HG03571 (cell line): ENCODE results near the gene PLCD4.
A peak's percentile ranks its signal among the peaks of the same experiment; 100 is the strongest.

Experiments used
- ATAC-seq: cut with Tn5 transposase; IDR thresholded peaks from one replicate; pipeline ENCODE4 v1.9.1; 2021; ENCODE audit not compliant: unreplicated experiment

The PLCD4 gene

DNA sequence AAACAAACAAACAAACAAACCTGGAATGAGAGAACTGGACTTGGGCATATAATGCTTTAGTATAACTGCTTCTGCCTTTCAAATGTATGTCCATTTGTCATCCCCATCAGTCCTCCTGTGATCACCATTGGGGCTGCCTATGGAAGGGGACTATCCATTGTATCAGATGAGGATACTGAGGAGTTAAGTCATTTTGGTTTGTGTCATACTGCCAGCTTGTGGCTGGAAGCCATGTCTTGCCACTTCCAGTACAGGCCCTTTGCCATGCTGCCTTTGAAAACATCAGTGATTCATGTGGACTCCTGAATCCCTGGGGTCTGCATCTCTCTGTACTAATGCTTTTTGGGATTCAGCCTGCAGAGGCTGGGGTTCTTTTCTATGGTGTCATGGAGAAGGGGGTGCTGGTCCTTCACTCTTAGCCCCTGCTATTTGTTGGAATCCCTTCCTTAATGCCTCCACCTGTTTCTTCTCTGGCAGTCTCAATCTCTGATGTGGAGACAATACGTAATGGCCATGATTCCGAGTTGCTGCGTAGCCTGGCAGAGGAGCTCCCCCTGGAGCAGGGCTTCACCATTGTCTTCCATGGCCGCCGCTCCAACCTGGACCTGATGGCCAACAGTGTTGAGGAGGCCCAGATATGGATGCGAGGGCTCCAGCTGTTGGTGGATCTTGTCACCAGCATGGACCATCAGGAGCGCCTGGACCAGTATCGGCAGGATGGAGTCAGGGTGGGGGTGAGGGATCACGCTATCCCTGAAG lies 10.6 kb downstream of the PLCD4 start:
- ATAC-seq = no peak

DNA sequence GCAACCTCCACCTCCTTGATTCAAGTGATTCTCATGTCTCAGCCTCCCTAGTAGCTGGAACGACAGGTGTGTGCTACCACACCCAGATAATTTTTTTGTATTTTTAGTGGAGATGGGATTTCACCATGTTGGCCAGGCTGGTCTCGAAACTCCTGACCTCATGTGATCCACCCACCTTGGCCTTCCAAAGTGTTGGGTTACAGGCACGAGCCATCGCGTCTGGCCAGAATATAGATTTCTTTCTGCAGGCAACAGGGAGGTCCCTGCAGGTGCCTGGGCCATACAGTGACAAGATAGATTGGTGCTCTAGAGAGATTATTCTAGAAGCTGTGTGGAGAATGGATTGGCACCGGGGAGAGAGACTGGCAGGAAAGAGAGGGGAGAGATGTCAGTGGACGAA lies 13.3 kb downstream of the PLCD4 start:
- ATAC-seq = no peak

DNA sequence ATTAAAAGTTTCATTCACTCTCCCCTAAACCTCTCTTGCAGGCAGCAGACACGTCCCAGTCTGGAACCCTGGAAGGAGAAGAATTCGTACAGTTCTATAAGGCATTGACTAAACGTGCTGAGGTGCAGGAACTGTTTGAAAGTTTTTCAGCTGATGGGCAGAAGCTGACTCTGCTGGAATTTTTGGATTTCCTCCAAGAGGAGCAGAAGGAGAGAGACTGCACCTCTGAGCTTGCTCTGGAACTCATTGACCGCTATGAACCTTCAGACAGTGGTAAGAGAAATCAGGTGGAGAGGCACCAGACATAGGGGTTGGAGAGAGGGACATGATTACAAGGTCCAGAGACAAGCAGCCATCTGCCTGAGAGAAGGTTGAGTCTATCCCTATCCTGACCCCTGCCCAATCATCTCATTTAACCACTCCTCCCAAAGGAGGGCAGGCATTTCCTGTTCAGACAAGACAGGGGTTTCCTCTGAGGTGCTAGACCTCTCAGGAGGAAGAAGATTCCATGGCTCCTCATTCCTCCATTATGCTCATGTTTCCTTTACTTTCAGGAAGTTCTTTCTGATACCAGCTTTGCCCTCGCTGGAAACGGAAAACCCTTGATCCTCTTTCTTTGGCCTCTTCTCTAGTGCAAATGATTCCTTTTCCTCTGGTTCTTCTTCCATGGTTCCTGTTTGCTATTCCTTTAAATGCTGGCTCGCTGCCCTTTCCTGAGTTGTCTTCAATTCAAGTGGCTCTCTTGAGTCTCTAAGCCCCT lies 15.1 kb downstream of the PLCD4 start:
- ATAC-seq = no peak

DNA sequence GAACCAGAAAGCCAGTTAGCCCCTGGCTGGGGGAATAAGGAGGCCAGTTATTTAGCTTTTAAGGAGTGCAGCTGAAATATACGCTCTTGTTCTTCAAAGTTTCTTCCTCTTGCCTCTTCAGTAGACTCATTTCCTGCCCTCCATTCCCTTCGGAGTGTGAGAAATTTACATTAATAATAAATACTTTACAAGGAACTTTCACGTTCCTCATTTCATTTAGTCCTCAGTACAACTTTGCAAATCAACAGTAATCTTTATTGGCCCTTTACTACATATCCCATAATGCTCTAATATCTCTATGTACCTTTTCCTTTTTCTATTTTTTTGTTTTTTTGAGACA lies 15.6 kb downstream of the PLCD4 start:
- ATAC-seq = no peak

DNA sequence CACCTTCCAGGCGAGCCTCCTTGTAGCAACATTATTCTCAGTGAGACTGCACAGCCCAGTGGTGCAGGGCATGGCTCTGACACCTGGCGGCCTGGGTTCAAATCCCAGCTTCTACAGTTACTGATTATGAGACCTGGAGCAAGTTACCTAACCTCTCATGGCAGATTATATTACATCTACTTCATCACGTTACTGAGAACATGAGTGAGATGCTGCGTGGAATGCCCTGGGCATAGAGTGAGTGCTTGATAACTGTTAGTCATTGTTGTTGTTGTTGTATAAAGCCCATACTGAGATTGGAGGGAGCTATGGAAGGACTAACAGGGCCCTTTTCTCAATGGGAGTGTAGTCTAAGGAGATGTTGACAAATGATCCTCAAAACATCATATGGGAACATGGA lies 18.7 kb downstream of the PLCD4 start:
- ATAC-seq = no peak

DNA sequence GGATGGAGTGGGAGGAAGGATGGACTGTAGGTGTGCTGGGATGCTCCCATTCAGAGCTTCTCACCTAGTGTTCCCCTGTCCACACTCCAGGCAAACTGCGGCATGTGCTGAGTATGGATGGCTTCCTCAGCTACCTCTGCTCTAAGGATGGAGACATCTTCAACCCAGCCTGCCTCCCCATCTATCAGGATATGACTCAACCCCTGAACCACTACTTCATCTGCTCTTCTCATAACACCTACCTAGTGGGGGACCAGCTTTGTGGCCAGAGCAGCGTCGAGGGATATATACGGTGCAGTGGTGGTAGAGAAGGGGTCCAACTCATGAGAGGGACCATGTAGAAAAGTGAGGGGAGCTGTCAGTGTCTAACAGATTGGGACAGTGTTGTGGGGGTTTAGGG lies 20.2 kb downstream of the PLCD4 start:
- no peak for ATAC-seq

DNA sequence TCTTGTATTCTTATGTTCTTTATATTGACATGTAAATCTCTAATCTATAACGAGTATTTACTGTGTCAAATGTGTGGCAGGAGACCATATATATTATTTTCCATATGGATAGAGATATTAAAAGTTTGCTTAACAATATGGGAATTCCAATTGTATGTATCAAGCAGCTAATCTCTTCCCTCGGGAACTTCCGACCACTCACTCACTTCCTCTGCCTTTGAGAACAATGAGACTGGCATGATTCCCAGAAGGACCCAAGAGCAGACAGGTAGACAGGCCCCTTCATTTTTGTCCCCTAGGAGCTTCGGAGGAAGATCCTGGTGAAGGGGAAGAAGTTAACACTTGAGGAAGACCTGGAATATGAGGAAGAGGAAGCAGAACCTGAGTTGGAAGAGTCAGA lies 24.1 kb downstream of the PLCD4 start:
- ATAC-seq = no peak

DNA sequence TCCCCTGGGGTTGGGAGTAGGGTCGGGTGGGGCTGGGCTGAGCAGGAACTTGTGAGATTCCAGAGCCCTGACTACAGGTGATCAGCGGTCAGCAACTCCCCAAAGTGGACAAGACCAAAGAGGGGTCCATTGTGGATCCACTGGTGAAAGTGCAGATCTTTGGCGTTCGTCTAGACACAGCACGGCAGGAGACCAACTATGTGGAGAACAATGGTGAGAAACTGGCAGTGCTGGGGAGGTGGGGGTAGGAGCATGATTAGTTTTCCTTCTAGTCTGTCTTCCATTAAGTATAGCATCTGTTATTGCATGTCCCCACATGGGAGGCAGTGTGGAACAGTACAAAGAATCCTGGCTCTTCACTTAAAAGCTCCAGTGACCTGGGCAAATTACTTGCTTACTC lies 28.0 kb downstream of the PLCD4 start:
- no peak for ATAC-seq

DNA sequence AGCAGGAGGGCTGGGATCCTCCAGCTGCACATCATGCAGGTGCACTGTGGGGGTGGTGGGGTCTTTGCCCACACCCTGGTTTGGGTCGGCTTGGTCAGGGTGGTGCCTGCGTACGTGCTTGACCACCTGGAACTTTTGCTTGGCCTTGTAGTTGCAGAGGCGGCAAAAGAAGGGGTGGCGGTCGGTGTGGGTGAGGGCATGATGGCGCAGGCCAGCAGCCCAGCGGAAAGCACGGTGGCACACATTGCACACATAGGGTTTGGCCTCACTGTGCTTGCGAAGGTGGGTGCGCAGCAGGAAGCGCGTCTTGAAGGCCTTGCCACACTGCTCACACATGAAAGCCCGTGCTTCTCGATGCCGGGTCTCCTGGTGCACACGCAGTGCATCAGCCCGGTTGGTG lies 30.7 kb downstream of the PLCD4 start:
- no peak for ATAC-seq

DNA sequence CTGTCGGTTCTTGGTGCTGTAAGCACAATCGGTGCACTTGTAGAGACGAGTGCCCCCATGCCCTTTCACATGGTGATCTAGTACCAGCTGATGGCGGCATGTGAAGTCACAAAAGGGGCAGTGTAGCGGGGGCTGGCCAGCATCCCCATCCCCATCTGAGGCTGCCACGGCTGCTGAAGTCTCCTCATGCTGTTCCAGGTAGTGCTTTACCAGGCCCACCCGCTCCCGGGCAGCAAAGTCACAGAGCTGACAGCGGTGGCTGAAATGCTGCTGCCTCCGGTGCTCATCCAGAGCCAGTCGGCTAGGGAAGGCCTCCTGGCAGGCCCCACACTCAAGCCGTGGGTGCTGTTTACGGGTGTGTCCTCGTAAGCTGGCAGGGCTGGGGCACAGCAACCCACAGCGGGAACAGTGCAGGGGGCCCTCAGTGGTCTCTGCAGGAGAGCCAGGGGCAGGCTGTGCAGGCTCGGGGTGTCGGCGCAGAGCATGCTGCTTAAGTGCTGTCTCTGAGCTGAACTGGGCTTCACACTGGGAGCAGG lies 34.5 kb downstream of the PLCD4 start:
- ATAC-seq = no peak

DNA sequence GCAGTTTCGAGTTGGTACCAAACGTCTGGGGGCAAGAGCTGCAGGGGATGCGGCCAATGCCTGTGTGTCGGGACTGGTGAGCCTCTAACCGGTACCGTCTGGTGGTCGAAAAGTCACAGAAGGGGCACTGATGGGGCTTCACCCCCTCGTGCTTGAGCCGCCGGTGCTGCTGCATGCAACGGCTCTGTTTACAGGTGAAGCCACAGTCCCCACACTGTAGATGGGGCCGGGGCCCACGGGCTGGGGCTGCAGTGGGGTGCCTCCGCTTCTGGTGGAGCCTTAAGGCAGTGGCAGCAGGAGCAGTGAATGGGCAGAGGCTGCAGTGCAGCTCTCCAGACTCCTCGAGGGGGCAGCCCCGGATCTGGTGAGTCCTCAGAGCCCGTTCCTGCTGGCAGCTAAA lies 35.1 kb downstream of the PLCD4 start:
- ATAC-seq = no peak

DNA sequence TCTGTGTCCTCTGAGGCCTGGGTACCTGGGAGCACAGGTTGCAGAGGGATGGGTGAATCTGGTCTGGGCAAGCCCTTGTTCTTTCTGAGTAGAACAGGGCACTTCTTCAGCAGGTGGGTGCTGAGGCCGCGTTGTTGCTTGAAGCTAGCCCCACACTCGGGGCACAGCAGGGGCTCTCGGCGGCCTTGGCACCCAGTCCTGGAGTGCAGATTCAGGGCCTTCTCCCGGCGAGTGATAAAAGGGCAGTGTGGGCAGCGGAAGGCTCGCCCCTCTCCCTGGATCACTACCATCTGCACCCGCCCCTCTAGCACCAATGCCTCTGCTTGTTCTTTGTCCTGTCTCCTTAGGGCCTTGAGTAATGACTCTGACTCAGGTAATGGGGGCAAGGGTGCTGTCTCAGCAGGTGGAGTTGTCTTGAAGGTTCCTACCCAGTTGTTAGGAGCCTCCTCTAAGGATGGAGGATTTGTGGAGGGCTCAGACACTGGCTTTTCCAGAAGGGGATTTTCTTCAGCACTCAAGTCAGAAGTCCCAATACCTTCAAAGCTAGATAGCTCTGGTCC lies 36.1 kb downstream of the PLCD4 start:
- ATAC-seq = no peak

DNA sequence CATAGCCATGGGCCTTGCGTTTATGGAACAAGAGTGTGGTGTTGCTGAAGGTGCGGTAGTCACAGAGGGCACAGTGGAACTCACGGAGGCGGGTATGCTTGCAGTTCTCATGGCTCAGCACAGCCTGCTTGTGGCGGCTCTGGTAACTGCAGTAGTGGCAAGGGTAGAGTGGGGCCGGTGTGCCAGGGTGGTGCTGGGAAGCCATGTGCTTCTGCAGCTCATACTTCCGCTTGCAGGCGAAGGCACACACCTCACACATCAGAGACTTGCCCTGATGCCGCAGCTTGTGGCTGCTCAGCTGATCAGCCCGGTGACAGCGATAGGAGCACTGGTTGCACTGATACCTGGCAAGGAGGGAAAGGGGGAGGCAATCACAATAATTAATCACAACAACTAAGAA lies 37.0 kb downstream of the PLCD4 start:
- no peak for ATAC-seq

DNA sequence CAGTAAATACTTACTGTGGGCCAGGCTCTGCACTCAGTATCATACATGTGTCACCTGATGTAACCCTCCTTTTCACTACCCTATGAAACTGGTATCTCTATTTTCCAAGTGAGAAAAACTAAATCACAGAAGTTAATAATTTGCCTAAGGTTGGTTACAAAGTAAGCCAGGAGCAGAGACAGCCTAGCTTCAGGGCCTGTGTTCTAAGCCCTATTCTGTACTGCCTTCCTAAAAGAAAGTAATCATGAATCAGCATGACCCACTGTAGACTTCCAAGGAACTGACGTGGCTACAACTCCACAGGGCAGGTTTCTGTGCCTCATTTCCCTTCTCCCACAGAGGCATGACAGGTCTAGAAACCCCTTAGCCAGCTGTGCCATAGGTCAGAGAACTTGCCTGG lies 37.4 kb downstream of the PLCD4 start:
- ATAC-seq = peak; percentile 74

DNA sequence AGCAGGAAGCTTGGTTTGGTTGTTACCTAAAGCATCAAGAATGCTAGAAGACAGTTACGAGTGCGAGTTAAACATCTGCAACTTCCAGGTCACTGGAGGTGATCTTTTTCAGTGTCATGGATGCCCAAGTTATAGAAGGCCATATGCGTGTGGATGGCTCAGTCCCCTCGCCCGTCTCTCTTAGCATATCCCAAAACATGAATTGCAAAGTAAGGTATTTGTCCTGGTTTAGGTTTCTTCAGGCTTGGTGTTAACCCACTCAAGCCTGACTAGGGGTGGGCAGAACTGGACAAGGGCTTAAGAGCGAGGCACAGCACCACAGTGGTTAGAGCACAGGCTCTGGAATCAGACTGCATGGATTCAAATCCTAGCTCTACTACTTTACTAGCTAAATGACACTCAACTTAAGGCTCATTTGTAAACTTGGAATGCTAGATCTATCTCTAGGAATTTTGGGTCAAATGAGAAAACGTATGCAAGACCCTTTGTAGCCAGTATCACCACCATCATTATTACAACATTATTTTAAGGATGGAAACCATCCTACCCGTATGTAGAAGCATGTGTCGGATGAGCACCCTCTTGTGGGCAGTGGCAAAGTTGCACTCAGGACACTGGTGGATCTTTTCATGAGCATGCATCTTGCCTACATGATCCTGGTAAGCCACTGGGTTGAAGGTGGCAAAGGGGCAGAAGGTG lies 40.5 kb downstream of the PLCD4 start:
- ATAC-seq = peak; percentile 48

DNA sequence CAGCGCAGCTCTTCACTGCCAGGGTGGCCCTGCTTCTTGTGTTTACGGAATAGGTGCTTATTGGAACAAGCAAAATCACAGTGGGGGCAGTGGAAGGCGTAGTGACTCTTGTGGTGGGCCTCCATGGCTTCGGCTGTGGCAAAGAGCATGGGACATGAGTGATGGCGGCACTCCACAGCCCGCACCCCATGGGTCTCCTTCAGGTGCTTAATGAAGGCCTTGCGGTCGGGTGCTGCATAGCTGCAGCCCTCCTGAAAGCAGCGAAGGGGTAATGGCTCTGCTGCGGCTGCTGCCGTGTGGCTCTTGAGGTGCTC lies 41.0 kb downstream of the PLCD4 start:
- peak; percentile 18 for ATAC-seq

DNA sequence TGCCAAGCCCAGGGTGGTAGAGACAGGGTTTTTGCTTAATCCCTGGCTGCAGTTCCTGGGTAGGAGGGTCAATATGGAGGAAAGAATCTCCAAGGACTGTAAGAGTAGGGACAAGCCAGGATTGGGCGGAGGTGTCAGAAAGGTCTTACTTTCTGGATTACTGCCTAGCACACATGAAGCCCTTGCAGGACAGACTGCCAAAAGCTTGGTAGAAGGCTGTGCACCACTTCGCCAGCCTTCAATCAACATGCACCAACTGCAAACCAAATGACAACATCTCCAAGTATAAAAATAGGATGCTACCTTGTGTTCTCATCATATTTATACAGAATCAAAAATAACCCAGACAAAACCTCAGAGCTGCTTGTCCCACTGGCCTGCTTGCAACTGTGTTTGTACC lies 48.1 kb downstream of the PLCD4 start:
- ATAC-seq = no peak

DNA sequence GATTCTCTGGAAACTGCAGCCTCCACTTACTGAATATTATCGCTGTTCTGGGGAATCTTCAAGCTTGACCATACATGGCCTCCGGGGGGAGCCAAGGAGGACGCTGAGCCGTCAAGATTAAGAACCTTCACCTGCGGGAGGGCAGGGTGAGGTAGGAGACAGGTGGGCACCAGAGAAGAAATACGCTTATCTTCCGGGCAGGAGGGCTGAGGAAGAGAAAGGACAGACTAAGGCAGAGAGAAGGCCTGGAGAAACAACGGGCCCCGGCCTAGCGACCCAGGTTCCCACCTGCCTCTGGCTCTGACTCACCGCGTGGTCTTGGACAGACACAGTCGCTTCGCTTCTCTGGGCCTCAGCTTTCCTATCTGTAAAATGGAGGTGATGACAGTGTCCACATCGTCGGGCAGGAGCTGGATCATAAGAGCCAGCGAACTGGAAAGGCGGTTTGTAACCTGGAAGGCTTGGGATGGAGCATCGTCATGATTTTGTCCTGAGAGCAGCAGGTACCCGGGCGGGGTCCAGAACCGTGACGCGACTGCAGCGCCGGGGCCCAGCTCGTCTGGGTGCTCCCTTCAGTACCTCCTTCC lies 51.1 kb downstream of the PLCD4 start:
- ATAC-seq = peak; percentile 31

DNA sequence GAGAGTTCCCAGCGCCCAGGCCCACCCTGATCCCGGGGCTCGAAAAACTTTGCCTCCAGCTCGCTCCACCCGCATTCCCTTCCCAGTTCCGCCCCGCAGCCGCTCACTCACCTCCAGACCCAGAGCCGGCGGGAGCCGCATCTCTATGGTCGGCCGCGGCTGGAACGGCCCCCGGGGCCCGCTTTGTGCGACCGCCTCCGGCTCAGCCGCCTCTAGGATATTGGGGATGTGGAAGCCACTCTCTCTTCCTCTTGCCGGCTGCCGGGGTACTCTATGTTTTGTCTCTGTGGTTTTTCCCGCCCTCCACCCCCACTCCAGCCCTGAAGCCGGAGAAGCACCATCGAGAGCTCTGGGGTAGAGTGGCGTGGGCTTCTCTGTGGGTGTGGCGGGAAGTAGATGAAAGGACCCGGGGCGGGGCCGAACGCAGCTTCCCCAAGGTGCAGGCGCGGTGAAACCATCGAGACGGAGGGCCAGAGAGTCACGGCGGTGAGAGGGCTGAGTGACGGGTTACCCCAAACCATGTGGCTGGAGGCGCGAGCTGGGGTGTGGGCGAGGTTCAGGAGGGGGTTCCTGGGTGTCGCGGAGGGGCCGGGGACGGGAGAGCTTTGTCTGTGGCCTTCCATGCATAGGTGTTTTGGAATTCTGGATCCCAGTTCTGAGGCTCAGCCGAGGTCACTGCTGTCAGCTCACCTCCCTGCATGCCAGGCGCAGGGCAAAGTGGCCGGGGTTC lies 51.7 kb downstream of the PLCD4 start, which contains the start of the genes BCS1L and ZNF142:
Gene BCS1L, plus strand, starts transcription at position 426 of the 730 bp plus-strand sequence. CDS start 1,305 bp downstream, outside the sequence.
Gene ZNF142, minus strand, starts transcription at position 366 of the 730 bp plus-strand sequence. CDS start 3,194 bp downstream, outside the sequence.
- peak; percentile 94 for ATAC-seq

DNA sequence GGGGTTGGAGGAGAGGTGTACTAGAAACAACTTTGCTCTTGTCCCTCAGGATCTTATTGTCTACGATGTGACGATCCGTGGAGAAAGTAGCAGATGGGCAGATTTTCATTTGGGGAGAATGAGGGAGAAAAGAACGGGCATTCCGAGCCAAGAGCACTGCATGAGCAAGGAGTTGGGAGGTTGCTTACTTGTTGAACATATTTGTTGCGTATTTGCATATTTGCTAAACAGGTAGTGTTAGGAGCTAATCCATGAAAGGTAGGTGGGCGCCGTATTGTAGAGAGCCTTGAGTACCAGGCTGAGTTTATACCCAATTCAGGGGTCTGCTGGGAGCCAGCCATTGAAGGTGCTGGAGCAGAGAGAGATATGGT lies 52.3 kb downstream of the PLCD4 start:
- no peak for ATAC-seq
